ENCODE results near the gene ANKRD33. TPM values are rescaled to one million over a fixed set of nuclear protein-coding genes. Genes with fewer than 3 reads are reported as not detected.

Gene ANKRD33
- polyA plus RNA-seq, 4 donors: 0.04 TPM; not detected in 3

DNA sequence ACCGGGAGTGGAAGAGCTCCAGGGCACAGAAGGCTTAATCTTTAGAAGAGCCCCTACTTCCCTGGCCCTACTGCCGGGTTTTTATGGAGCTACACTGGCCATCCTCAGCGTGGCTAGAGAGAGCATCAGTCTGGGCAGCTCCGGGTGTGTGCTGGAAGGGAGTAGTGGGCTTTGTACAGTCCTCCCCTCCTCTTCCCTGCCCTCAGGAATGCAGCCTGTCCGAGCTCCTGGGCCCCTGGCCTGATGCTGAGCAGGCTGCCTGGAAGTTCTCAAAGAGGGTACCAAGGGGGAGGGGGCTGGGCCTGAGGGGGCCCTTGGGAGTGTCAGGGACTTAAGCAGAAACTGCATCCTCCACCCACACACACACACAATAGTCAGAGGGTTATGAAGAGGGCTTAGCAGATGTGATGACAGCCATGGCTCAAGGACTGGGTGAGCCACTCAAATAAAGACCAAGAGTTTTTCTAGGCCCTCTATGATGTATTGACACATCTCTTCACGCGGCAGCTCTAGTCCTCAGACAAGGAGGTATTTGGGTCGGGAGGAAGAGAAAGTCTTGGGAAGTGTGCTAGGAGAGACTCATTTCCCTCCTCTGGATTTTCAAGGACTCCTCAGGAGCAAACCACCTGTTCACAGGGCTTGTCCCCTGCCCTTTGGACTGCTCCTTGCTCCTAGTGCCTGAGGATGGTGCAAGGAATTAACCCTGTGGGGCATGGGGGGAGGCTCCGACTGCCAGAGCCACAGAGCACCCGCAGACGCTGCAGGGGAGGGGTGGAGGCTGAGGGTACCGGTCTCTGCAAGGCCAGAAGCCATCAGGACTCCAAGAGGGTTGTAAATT is 22.9 kb upstream of the ANKRD33 start:
- 53 to 65% (median 54%) methylated on average over 12 of the region's 12 CpGs for WGBS, 3 donors
- no peaks in the 10 kb centered on the region for H3K9me3 ChIP-seq (ENCODE audit: control insufficient read depth in 2 of 2, insufficient read depth in 1 of 2, low read depth in 1 of 2, low read length in 1 of 2)
- no peak overlapping the region for H3K27ac ChIP-seq (ENCODE audit: low read depth in 1 of 3, low read length in 2 of 3)
- DNase-seq (peak; percentile 40 to 60), FAIRE-seq (no peak)
- H3K4me3 ChIP-seq (ENCODE audit: low read depth in 1 of 3, low read length in 3 of 3): peak overlapping the region in 1 of 3 donors; percentile 33
- H3K36me3 ChIP-seq (ENCODE audit: control insufficient read depth in 3 of 3, insufficient read depth in 2 of 3, low read depth in 1 of 3, low read length in 3 of 3): no peaks in the 10 kb centered on the region
- H3K4me1 ChIP-seq (ENCODE audit: control insufficient read depth in 3 of 3, insufficient read depth in 2 of 3, low read depth in 1 of 3, low read length in 2 of 3): peaks cover 2 to 44% (median 3%) of the 10 kb centered on the region in 3 donors
- H3K27me3 ChIP-seq (ENCODE audit: control insufficient read depth in 3 of 3, insufficient read depth in 3 of 3, low read length in 3 of 3): peaks cover 0 to 27% (median 15%) of the 10 kb centered on the region in 3 donors

DNA sequence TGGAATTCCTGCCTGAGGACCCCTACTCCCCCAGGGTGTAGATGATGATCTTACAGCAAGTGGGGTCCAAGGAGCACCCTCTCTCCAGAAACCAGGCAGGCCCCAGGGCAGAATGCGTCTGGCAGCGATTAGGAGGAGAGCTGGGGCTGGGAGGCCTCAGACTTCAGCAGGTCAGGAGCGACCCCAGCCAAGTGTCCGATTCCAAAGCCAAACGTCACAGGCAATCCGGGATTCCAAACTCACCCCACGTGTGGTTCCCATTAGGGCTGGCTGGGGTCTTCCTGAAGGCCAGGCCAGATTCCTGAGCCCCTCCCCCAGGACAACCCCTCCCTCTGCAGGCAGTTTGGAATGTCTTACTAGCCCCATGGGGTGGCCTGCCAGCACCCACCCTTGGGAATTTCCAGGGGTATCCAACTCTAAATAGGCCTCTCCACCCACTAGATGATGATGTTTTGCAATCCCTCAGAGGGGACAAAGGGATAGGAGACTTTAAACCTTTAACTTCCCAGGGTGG is 22.1 kb upstream of the ANKRD33 start:
- FAIRE-seq: no peak
- 87 to 92% (median 91%) methylated on average over 7 of the region's 7 CpGs for WGBS, 3 donors

DNA sequence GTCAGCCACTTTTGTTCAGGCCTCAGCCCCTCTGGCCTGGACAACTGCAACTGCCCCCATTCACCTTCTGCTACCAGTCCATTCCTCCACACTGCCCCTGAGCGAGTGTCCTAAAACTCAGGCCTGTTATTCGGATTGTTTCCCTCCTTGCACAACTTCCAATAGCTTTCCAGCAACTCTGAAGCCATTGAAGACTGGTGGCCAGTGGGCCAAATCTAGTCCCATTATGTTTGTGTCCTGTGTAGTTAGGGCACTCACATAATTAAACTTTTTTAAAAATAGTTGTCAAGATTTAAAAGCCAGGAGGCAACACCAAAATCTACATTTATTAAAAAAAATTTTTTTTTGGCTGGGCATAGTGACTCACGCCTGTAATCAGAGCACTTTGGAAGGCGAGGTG is 21.6 kb upstream of the ANKRD33 start:
- H3K9me3 ChIP-seq (ENCODE audit: control insufficient read depth in 2 of 2, insufficient read depth in 1 of 2, low read depth in 1 of 2, low read length in 1 of 2): no peaks in the 10 kb centered on the region
- H3K27me3 ChIP-seq (ENCODE audit: control insufficient read depth in 3 of 3, insufficient read depth in 3 of 3, low read length in 3 of 3): peaks cover 0 to 35% (median 17%) of the 10 kb centered on the region in 3 donors
- no peaks in the 10 kb centered on the region for H3K36me3 ChIP-seq (ENCODE audit: control insufficient read depth in 3 of 3, insufficient read depth in 2 of 3, low read depth in 1 of 3, low read length in 3 of 3)
- DNase-seq (no peak), FAIRE-seq (no peak)
- H3K27ac ChIP-seq (ENCODE audit: low read depth in 1 of 3, low read length in 2 of 3): no peak overlapping the region
- H3K4me1 ChIP-seq (ENCODE audit: control insufficient read depth in 3 of 3, insufficient read depth in 2 of 3, low read depth in 1 of 3, low read length in 2 of 3): peaks cover 2 to 44% (median 3%) of the 10 kb centered on the region in 3 donors
- WGBS, 3 donors: 79 to 89% (median 81%) methylated on average over 4 of the region's 4 CpGs
- H3K4me3 ChIP-seq (ENCODE audit: low read depth in 1 of 3, low read length in 3 of 3): no peak overlapping the region

More for the DNA sequence above, 22.1 kb upstream of the ANKRD33 start:
- H3K4me1 ChIP-seq (ENCODE audit: control insufficient read depth in 3 of 3, insufficient read depth in 2 of 3, low read depth in 1 of 3, low read length in 2 of 3): peaks cover 2 to 44% (median 3%) of the 10 kb centered on the region in 3 donors
- H3K9me3 ChIP-seq (ENCODE audit: control insufficient read depth in 2 of 2, insufficient read depth in 1 of 2, low read depth in 1 of 2, low read length in 1 of 2): no peaks in the 10 kb centered on the region
- H3K36me3 ChIP-seq (ENCODE audit: control insufficient read depth in 3 of 3, insufficient read depth in 2 of 3, low read depth in 1 of 3, low read length in 3 of 3): no peaks in the 10 kb centered on the region
- no peak for DNase-seq
- peaks cover 0 to 33% (median 15%) of the 10 kb centered on the region in 3 donors for H3K27me3 ChIP-seq (ENCODE audit: control insufficient read depth in 3 of 3, insufficient read depth in 3 of 3, low read length in 3 of 3)
- H3K27ac ChIP-seq (ENCODE audit: low read depth in 1 of 3, low read length in 2 of 3): no peak overlapping the region
- no peak overlapping the region for H3K4me3 ChIP-seq (ENCODE audit: low read depth in 1 of 3, low read length in 3 of 3)

DNA sequence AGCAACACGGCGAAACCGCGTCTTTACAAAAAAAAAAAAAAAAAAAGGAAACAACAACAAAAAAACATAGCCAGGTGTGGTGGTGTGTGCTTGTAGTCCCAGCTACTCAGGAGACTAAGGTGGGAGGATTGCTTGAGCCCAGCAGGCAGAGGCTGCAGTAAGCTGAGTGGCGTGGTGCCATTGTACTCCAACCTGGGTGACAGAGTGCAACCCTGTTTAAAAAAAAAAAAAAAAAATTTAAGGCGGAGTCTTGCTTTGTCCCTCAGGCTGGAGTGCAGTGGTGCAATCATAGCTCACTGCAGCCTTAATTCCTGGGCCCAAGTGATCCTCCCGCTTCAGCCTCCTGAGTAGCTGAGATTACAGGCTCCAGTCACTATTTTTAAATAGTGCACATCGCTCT is 21.1 kb upstream of the ANKRD33 start:
- Histone ChIP-seq H3K27me3 (ENCODE audit: control insufficient read depth in 3 of 3, insufficient read depth in 3 of 3, low read length in 3 of 3) (peaks cover 0 to 37% (median 17%) of the 10 kb centered on the region in 3 donors), H3K36me3 (ENCODE audit: control insufficient read depth in 3 of 3, insufficient read depth in 2 of 3, low read depth in 1 of 3, low read length in 3 of 3) (no peaks in the 10 kb centered on the region), H3K9me3 (ENCODE audit: control insufficient read depth in 2 of 2, insufficient read depth in 1 of 2, low read depth in 1 of 2, low read length in 1 of 2) (no peaks in the 10 kb centered on the region), H3K4me1 (ENCODE audit: control insufficient read depth in 3 of 3, insufficient read depth in 2 of 3, low read depth in 1 of 3, low read length in 2 of 3) (peaks cover 2 to 44% (median 3%) of the 10 kb centered on the region in 3 donors), H3K27ac (ENCODE audit: low read depth in 1 of 3, low read length in 2 of 3) (no peak overlapping the region), H3K4me3 (ENCODE audit: low read depth in 1 of 3, low read length in 3 of 3) (no peak overlapping the region)
- FAIRE-seq: no peak
- WGBS, 3 donors: 75 to 86% (median 76%) methylated on average over 7 to 8 of the region's 8 CpGs
- DNase-seq: peak in 1 of 2 donors; percentile 59

DNA sequence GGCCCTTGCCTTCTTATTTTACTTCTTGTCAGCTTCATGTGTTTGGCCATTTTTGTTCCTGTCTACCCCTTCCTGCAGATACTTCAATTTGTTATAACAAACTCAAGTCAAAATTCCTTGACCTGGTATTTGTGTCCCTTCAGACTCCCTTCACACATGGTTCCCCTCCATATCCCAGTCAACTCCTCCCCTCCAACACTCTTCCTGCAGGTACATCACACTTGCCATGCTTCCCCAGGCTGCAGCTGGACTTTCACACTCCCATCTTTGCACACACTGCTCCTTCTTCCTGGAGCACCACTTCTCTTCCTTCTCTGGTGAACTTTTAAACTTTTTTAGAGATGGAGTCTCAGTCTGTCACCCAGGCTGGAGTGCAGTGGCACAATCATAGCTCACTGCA is 20.5 kb upstream of the ANKRD33 start:
- H3K27me3 ChIP-seq (ENCODE audit: control insufficient read depth in 3 of 3, insufficient read depth in 3 of 3, low read length in 3 of 3): peaks cover 0 to 39% (median 17%) of the 10 kb centered on the region in 3 donors
- DNase-seq (no peak), FAIRE-seq (no peak)
- H3K4me1 ChIP-seq (ENCODE audit: control insufficient read depth in 3 of 3, insufficient read depth in 2 of 3, low read depth in 1 of 3, low read length in 2 of 3): peaks cover 2 to 44% (median 3%) of the 10 kb centered on the region in 3 donors
- no peaks in the 10 kb centered on the region for H3K9me3 ChIP-seq (ENCODE audit: control insufficient read depth in 2 of 2, insufficient read depth in 1 of 2, low read depth in 1 of 2, low read length in 1 of 2)
- no peaks in the 10 kb centered on the region for H3K36me3 ChIP-seq (ENCODE audit: control insufficient read depth in 3 of 3, insufficient read depth in 2 of 3, low read depth in 1 of 3, low read length in 3 of 3)
- H3K4me3 ChIP-seq (ENCODE audit: low read depth in 1 of 3, low read length in 3 of 3): no peak overlapping the region
- H3K27ac ChIP-seq (ENCODE audit: low read depth in 1 of 3, low read length in 2 of 3): no peak overlapping the region

DNA sequence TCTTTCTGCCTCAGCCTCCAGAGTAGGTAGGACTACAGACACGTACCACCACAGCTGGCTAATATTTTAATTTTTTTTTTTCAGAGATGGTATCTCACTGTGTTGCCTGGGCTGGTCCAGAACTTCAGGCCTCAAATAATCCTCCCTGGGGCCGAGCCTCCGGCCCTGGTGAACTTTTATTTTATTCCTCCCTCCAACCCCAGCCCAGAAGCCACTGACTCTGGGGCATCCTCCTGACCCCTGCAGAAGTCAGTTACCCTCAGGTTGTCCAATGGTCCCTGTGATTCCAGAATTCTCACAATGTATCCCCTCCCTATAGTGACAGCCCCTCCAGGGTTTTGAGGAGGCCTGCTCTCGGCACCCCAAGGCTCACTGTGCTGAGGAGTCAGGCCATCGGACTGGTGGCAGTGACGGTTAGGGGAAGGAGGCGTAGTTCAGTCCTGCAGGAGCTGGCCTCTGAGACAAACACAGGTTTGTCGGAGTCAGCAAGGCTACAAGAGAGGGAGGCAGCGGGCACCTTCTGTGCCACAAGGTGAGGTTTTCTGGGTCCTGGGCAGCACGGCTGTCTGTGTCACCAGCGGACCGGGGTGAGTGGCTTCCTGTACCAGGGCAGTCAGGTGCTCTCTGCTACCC is 20.0 kb upstream of the ANKRD33 start:
- H3K27me3 ChIP-seq (ENCODE audit: control insufficient read depth in 3 of 3, insufficient read depth in 3 of 3, low read length in 3 of 3): peaks cover 0 to 39% (median 17%) of the 10 kb centered on the region in 3 donors

DNA sequence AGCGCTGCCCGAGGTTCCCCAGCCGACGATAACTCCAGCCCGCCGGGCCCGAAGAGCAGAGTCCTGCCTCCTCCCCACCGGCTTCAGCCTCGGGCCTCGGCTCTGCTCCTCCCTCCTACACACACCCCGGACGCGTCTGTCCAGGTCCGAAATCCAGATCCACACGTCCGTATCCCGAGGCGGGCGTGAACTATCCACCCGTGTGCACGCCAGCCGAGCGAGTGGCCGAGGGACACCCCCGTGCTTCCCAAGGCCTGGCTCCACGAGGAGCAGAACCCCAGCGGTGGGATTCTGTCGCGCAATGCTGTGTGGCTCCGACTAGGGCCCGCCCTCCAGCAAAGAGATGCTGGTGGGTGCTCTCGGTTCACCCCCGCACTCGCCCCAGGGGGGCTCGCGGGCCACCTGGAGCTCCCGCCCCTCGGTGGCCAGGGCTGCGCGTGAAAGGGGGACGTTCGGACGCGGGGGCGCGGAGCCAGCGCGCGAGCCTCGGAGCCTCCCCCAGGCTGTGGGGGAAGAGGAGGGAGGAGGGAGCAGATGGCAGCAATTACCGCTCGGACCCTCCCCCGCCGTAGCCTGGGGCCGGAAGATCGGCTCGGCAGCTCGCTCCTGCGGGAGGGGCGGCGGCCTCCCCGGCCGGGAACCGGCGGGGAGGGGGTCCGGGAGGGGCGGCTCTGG is 18.9 kb upstream of the ANKRD33 start:
- no peak for FAIRE-seq
- H3K9me3 ChIP-seq (ENCODE audit: control insufficient read depth in 2 of 2, insufficient read depth in 1 of 2, low read depth in 1 of 2, low read length in 1 of 2): no peaks in the 10 kb centered on the region
- H3K27ac ChIP-seq (ENCODE audit: low read depth in 1 of 3, low read length in 2 of 3): no peak overlapping the region
- H3K27me3 ChIP-seq (ENCODE audit: control insufficient read depth in 3 of 3, insufficient read depth in 3 of 3, low read length in 3 of 3): peaks cover 0 to 40% (median 17%) of the 10 kb centered on the region in 3 donors
- WGBS, 3 donors: 4 to 9% (median 5%) methylated on average over 51 to 67 of the region's 67 CpGs
- H3K36me3 ChIP-seq (ENCODE audit: control insufficient read depth in 3 of 3, insufficient read depth in 2 of 3, low read depth in 1 of 3, low read length in 3 of 3): no peaks in the 10 kb centered on the region
- H3K4me3 ChIP-seq (ENCODE audit: low read depth in 1 of 3, low read length in 3 of 3): peak overlapping the region in 1 of 3 donors; percentile 44
- DNase-seq: peak; percentile 27 to 49
- H3K4me1 ChIP-seq (ENCODE audit: control insufficient read depth in 3 of 3, insufficient read depth in 2 of 3, low read depth in 1 of 3, low read length in 2 of 3): peaks cover 2 to 33% (median 3%) of the 10 kb centered on the region in 3 donors

More for the DNA sequence above, 20.0 kb upstream of the ANKRD33 start:
- WGBS, 3 donors: 91 to 96% (median 93%) methylated on average over 12 of the region's 12 CpGs
- Histone ChIP-seq H3K9me3 (ENCODE audit: control insufficient read depth in 2 of 2, insufficient read depth in 1 of 2, low read depth in 1 of 2, low read length in 1 of 2) (no peaks in the 10 kb centered on the region), H3K27ac (ENCODE audit: low read depth in 1 of 3, low read length in 2 of 3) (no peak overlapping the region), H3K4me3 (ENCODE audit: low read depth in 1 of 3, low read length in 3 of 3) (no peak overlapping the region), H3K36me3 (ENCODE audit: control insufficient read depth in 3 of 3, insufficient read depth in 2 of 3, low read depth in 1 of 3, low read length in 3 of 3) (no peaks in the 10 kb centered on the region), H3K4me1 (ENCODE audit: control insufficient read depth in 3 of 3, insufficient read depth in 2 of 3, low read depth in 1 of 3, low read length in 2 of 3) (peaks cover 2 to 43% (median 3%) of the 10 kb centered on the region in 3 donors)
- FAIRE-seq (no peak), DNase-seq (no peak)

DNA sequence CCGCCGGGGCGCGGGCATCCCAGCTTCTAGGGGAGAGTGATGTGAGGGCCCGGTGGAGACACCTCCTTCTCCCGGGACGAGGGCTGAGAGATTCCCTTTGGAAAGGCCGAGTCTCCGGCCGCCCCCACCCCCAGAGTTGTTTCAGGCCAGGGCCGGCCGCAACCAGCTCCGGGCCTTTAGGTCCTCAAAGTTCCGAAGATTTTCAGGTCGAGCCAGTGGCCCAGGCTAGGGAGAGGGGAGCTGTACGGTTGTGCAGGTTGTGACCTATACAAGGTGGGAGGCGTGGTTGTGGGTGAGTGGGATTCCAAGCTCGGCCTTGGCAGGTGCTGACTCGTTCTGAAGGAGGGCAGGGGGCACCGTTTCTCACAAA is 18.4 kb upstream of the ANKRD33 start:
- no peaks in the 10 kb centered on the region for H3K9me3 ChIP-seq (ENCODE audit: control insufficient read depth in 2 of 2, insufficient read depth in 1 of 2, low read depth in 1 of 2, low read length in 1 of 2)
- peaks cover 0 to 37% (median 15%) of the 10 kb centered on the region in 3 donors for H3K27me3 ChIP-seq (ENCODE audit: control insufficient read depth in 3 of 3, insufficient read depth in 3 of 3, low read length in 3 of 3)
- FAIRE-seq (no peak), DNase-seq (no peak)
- H3K36me3 ChIP-seq (ENCODE audit: control insufficient read depth in 3 of 3, insufficient read depth in 2 of 3, low read depth in 1 of 3, low read length in 3 of 3): no peaks in the 10 kb centered on the region
- 35 to 47% (median 43%) methylated on average over 20 of the region's 20 CpGs for WGBS, 3 donors
- H3K4me3 ChIP-seq (ENCODE audit: low read depth in 1 of 3, low read length in 3 of 3): no peak overlapping the region
- H3K27ac ChIP-seq (ENCODE audit: low read depth in 1 of 3, low read length in 2 of 3): no peak overlapping the region
- H3K4me1 ChIP-seq (ENCODE audit: control insufficient read depth in 3 of 3, insufficient read depth in 2 of 3, low read depth in 1 of 3, low read length in 2 of 3): peaks cover 0 to 27% (median 2%) of the 10 kb centered on the region in 3 donors

Measured in small intestine (tissue), 7 donors.